Measurements from ENCODE around the gene ZNF524.

GRCh38 chr19:55606471-55606787 lies 6.3 kb downstream of the ZNF524 start:
- TF ChIP-seq ZNF671 (CRISPR knock-in tag; IDR thresholded peaks at IDR 0.05) (no peak), ZNF512 (CRISPR knock-in tag; IDR thresholded peaks at IDR 0.05; ENCODE audit: borderline replicate concordance) (no peak), ELF4 (CRISPR knock-in tag; IDR thresholded peaks at IDR 0.05; ENCODE audit: low read depth) (no peak), JUN (CRISPR knock-in tag; IDR thresholded peaks at IDR 0.05) (no peak), CTCF (IDR thresholded peaks at IDR 0.05) (no peak), CREM (CRISPR knock-in tag; IDR thresholded peaks at IDR 0.05) (no peak), NFE2L1 (CRISPR knock-in tag; IDR thresholded peaks at IDR 0.05) (no peak), ATF2 (CRISPR knock-in tag; IDR thresholded peaks at IDR 0.05; ENCODE audit: borderline replicate concordance, low read depth) (no peak)
- TF ChIP-seq, protein P1, sequence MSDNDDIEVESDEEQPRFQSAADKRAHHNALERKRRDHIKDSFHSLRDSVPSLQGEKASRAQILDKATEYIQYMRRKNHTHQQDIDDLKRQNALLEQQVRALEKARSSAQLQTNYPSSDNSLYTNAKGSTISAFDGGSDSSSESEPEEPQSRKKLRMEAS (CRISPR knock-in tag; IDR thresholded peaks at IDR 0.05), result no peak

Data from WTC11 (cell line).